ENCODE measurements around the gene DUSP18. TPM values are rescaled to one million over a fixed set of nuclear protein-coding genes. Genes with fewer than 3 reads are reported as not detected.

Gene DUSP18
- total and polyA plus RNA-seq, 9 of the 15 experiments (the other 6 are each of a cell fraction or from before 2014, with no cell fraction given) = 1.00 to 3.7 (median 1.5) TPM

DNA sequence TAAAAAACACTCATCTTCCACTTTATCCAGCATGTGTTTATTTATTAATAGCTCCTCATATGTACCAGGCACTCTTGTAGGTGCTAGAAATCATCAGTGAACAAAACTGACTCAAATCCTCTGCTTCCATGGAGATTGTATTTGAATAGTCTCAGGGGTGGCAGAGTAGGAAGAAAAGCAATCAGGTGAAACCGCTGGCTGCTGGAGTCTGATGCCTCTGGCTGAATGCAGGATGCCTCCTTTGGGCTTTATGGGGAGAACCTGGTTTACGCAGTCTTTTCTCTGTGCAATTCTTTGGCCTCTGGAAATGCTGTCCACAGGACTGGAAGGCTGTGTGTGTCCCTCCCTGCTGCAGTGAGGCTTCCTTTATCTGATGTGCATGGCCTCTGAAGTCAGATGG, 14.2 kb upstream of the DUSP18 start:
- ATAC-seq (no peak), DNase-seq (ENCODE audit: extremely low read depth in 1 of 4, low spot score in 3 of 4) (no peak), FAIRE-seq (no peak)
- in situ Hi-C loops (cut with MboI) = no loop called here
- no peak overlapping the region for H3K9ac ChIP-seq (ENCODE audit: insufficient read depth in 1 of 2, low read depth in 2 of 2, low read length in 2 of 2)
- CTCF ChIA-PET (ENCODE audit: low intra/inter-chr PET ratio) = no interaction called here
- H3K27ac ChIP-seq (ENCODE audit: extremely low read depth, low read depth, low read length) = no peak overlapping the region
- peaks cover 0 to 2% of the 10 kb centered on the region in 2 experiments; a peak in 3 of 5 replicates for H3K4me1 ChIP-seq (replicated peaks in 1 of 2; ENCODE audit: control insufficient read depth in 2 of 2, insufficient read depth in 2 of 2, low read length in 2 of 2)
- BruUV-seq (replicated peaks) = no TSS peak
- no peaks in the 10 kb centered on the region; a peak in 1 of 5 replicates for H3K27me3 ChIP-seq (ENCODE audit: control insufficient read depth in 2 of 2, insufficient read depth in 2 of 2, low read length in 2 of 2)
- H3K4me2 ChIP-seq (ENCODE audit: insufficient read depth, low read length) = no peak overlapping the region
- intact Hi-C loops (cut with micrococcal nuclease) = no loop called here
- H3K4me3 ChIP-seq = no peak overlapping the region
- no peaks in the 10 kb centered on the region for H4K20me1 ChIP-seq (replicated peaks; ENCODE audit: control insufficient read depth, insufficient read depth, low read length)
- no peaks in the 10 kb centered on the region for H3K9me1 ChIP-seq (ENCODE audit: control insufficient read depth, insufficient read depth, low read length)
- WGBS (ENCODE audit: insufficient coverage, low coverage, missing lambda C conversion rate) = 17% methylated on average over 1 of the region's 2 CpGs
- H3K79me2 ChIP-seq (ENCODE audit: control insufficient read depth, insufficient read depth, low read length) = no peaks in the 10 kb centered on the region
- no peak overlapping the region for H2AFZ ChIP-seq (ENCODE audit: low read depth, low read length)
- no peaks in the 10 kb centered on the region for H3K36me3 ChIP-seq (ENCODE audit: control insufficient read depth, insufficient read depth, low read length)
- no peak for TF ChIP-seq OTX1 (CRISPR knock-in tag; IDR thresholded peaks at IDR 0.05)
- TF ChIP-seq CBX5 (IDR thresholded peaks at IDR 0.05; ENCODE audit: borderline replicate concordance, low read depth) = no peak
- no peak for TF ChIP-seq RBM22 (IDR thresholded peaks at IDR 0.05; ENCODE audit: low read depth, low read length, poor library complexity, severe bottlenecking)
- TF ChIP-seq ZNF3 (CRISPR knock-in tag; IDR thresholded peaks at IDR 0.05) = no peak
- no peak for TF ChIP-seq ZSCAN32 (CRISPR knock-in tag; IDR thresholded peaks at IDR 0.05)
- TF ChIP-seq MCM5 (IDR thresholded peaks at IDR 0.05; ENCODE audit: low read depth) = no peak
- no peak for TF ChIP-seq SMARCE1 (IDR thresholded peaks at IDR 0.05)
- no peak for TF ChIP-seq SRF (CRISPR knock-in tag; IDR thresholded peaks at IDR 0.05)
- POLR2A ChIA-PET = no interaction called here
- H3K9me3 ChIP-seq (replicated peaks; ENCODE audit: control insufficient read depth, insufficient read depth, low read depth, low read length) = no peaks in the 10 kb centered on the region

Data from K562 (cell line).